ENCODE results near the gene PRTFDC1. TPM values are rescaled to one million over a fixed set of nuclear protein-coding genes. Genes with fewer than 3 reads are reported as not detected.

Gene PRTFDC1
- total RNA-seq, 4 donors from 2014 or later, result 0.31 to 5.4 (median 2.3) TPM; not detected in 1

DNA sequence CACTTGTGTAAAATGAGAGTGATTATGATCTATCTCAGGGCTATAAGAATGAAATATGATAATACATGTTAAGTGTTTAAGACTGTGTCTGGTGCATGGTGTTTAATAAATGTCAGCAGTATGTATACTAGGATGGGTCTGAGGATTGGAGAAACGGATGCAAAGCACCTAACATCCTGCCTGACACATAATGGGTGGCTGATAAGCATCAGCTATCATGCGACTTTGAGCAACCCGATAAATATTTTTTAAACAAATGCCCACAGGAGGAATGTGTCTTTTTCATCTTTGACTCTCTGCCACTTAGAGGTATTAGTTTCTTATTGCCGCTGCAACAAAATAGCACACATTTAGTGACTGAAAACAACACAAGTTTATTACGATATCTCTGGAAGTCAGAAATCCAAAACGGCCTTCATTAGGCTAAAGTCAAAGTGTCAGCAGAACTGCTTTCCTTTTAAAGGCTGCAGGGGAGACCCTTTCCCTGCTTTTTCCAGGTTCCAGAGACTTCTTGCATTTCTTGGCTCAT is 135.5 kb downstream of the PRTFDC1 start:
- no peak for DNase-seq
- H3K4me1 ChIP-seq, result no peaks in the 10 kb centered on the region
- no peaks in the 10 kb centered on the region for H3K36me3 ChIP-seq
- no peaks in the 10 kb centered on the region for H3K27me3 ChIP-seq
- in situ Hi-C loops (cut with MboI; ENCODE audit: low sequenced_read_pairs in 4 of 4), result no loop called here
- no peak overlapping the region for H3K27ac ChIP-seq
- TF ChIP-seq CTCF (IDR thresholded peaks at IDR 0.05 in 4 of 5, conservative IDR thresholded peaks at IDR 0.05 in 1 of 5) (no peak), POLR2A (IDR thresholded peaks at IDR 0.05) (no peak)
- no peak overlapping the region for H3K4me3 ChIP-seq
- no peaks in the 10 kb centered on the region for H3K9me3 ChIP-seq
- no peak for ATAC-seq
- intact Hi-C loops (cut with DNase I; ENCODE audit: low total_unique reads), result no loop called here

GRCh38 chr10:24814568-24815313 is 137.7 kb downstream of the PRTFDC1 start:
- intact Hi-C loops (cut with DNase I; ENCODE audit: low total_unique reads), result no loop called here

GRCh38 chr10:24813856-24814255 is 138.6 kb downstream of the PRTFDC1 start:
- Histone ChIP-seq H3K9me3 (no peaks in the 10 kb centered on the region), H3K27me3 (no peaks in the 10 kb centered on the region), H3K27ac (no peak overlapping the region), H3K4me3 (no peak overlapping the region), H3K36me3 (no peaks in the 10 kb centered on the region), H3K4me1 (no peaks in the 10 kb centered on the region)
- in situ Hi-C loops (cut with MboI; ENCODE audit: low sequenced_read_pairs in 4 of 4) (no loop called here), intact Hi-C loops (cut with DNase I; ENCODE audit: low total_unique reads) (no loop called here)
- ATAC-seq (no peak), DNase-seq (no peak)
- no peak for TF ChIP-seq POLR2A (IDR thresholded peaks at IDR 0.05)
- TF ChIP-seq CTCF (IDR thresholded peaks at IDR 0.05 in 4 of 5, conservative IDR thresholded peaks at IDR 0.05 in 1 of 5), result no peak

More at GRCh38 chr10:24814568-24815313, 137.7 kb downstream of the PRTFDC1 start:
- ATAC-seq (no peak), DNase-seq (no peak)
- H3K4me3 ChIP-seq, result no peak overlapping the region
- in situ Hi-C loops (cut with MboI; ENCODE audit: low sequenced_read_pairs in 4 of 4), result no loop called here
- no peaks in the 10 kb centered on the region for H3K4me1 ChIP-seq
- H3K36me3 ChIP-seq, result no peaks in the 10 kb centered on the region
- no peaks in the 10 kb centered on the region for H3K27me3 ChIP-seq
- H3K9me3 ChIP-seq, result no peaks in the 10 kb centered on the region
- H3K27ac ChIP-seq, result no peak overlapping the region
- TF ChIP-seq CTCF (IDR thresholded peaks at IDR 0.05 in 4 of 5, conservative IDR thresholded peaks at IDR 0.05 in 1 of 5), result no peak
- no peak for TF ChIP-seq POLR2A (IDR thresholded peaks at IDR 0.05)

GRCh38 chr10:24806262-24806661 is 146.1 kb downstream of the PRTFDC1 start:
- TF ChIP-seq CTCF (IDR thresholded peaks at IDR 0.05 in 4 of 5, conservative IDR thresholded peaks at IDR 0.05 in 1 of 5), result no peak
- no peak for TF ChIP-seq POLR2A (IDR thresholded peaks at IDR 0.05)
- no peaks in the 10 kb centered on the region for H3K36me3 ChIP-seq
- no peak for DNase-seq
- in situ Hi-C loops (cut with MboI; ENCODE audit: low sequenced_read_pairs in 4 of 4) (no loop called here), intact Hi-C loops (cut with DNase I; ENCODE audit: low total_unique reads) (no loop called here)
- no peaks in the 10 kb centered on the region for H3K4me1 ChIP-seq
- ATAC-seq, result no peak
- H3K9me3 ChIP-seq, result no peaks in the 10 kb centered on the region
- H3K27ac ChIP-seq, result no peak overlapping the region
- no peak overlapping the region for H3K4me3 ChIP-seq
- H3K27me3 ChIP-seq, result no peaks in the 10 kb centered on the region
